Calu3 (cell line): ENCODE measurements around the gene CHD9. TPM values are rescaled to one million over a fixed set of nuclear protein-coding genes. Genes with fewer than 3 reads are reported as not detected.
A peak's percentile ranks its signal among the peaks of the same experiment; 100 is the strongest.

Experiments used
- BruUV-seq: library from RNA; stranded (reverse); fragments of 400-500 nt; replicated peaks from 2 replicates; lab custom pipeline; 2021; lab: Mats Ljungman, UMichigan
- CTCF ChIA-PET: fragments of 300-600 bp; sonication (Branson Sonifier 250); formaldehyde crosslinking; loops from one replicate; lab custom pipeline; 2022; ENCODE audit warnings: antibody characterized with exemption; lab: Charles Lee
- DNase-seq: peaks from one replicate; pipeline ENCODE4 v3.0.0; 2022
- H3K27ac Mint-ChIP-seq: one replicate; pipeline ENCODE4 v1.8.0; 2022; ENCODE audit warnings: mixed read lengths; ENCODE audit not compliant: unreplicated experiment
- H3K27me3 Mint-ChIP-seq: one replicate; pipeline ENCODE4 v1.8.0; 2022; ENCODE audit warnings: mixed read lengths; ENCODE audit not compliant: unreplicated experiment
- H3K36me3 Mint-ChIP-seq: one replicate; pipeline ENCODE4 v1.8.0; 2022; ENCODE audit warnings: mild to moderate bottlenecking, moderate library complexity, mixed read lengths; ENCODE audit not compliant: insufficient read depth, unreplicated experiment
- H3K4me1 Mint-ChIP-seq: one replicate; pipeline ENCODE4 v1.8.0; 2022; ENCODE audit warnings: mild to moderate bottlenecking, low read depth, mixed read lengths; ENCODE audit not compliant: unreplicated experiment
- H3K4me3 Mint-ChIP-seq: one replicate; pipeline ENCODE4 v1.8.0; 2022; ENCODE audit warnings: mild to moderate bottlenecking, low read depth, moderate library complexity, mixed read lengths; ENCODE audit not compliant: unreplicated experiment
- H3K9me3 Mint-ChIP-seq: one replicate; pipeline ENCODE4 v1.8.0; 2022; ENCODE audit warnings: low read depth, mixed read lengths; ENCODE audit not compliant: unreplicated experiment
- intact Hi-C: fragments of 100-400 bp; cut with micrococcal nuclease; formaldehyde crosslinking; loops from one replicate; pipeline ENCODE4 v1.10.0; 2022; ENCODE audit not compliant: unreplicated experiment
- total RNA-seq: library from RNA; stranded (reverse); gene quantifications from 2 replicates; pipeline ENCODE4 v1.2.3, GENCODE V29; 2022
- TF ChIP-seq, protein P1 (sequence below): fragments of 200-600 bp; IDR thresholded peaks from one replicate; pipeline ENCODE4 v1.8.0; 2022; ENCODE audit warnings: antibody characterized with exemption; ENCODE audit not compliant: unreplicated experiment

The CHD9 gene
- total RNA-seq, 1 experiment from 2014 or later: 69.5 TPM

DNA sequence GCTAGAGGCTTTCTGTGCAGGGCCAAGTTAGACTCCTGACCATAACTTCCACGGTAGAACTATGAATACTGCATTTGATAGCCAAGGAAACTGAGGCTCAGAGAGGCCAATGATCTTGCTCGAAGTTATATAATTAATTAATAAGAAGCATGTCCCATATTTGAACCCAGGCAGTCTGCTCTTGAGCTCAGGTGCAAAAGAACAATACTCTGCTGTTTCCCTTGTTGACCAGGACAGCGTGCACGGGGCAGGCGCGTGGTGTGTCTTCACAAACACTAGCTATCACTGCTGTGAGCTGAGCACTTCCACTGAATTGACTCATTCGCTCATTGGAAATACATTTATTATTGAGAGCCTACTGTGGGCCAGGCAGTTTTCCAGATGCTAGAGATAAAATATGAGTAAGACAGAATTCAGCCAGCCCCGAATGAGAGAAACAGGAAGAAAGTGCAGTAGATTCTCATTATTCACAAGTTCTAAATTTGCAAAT is 1.6 kb downstream of the CHD9 start:
- TF ChIP-seq, protein P1, sequence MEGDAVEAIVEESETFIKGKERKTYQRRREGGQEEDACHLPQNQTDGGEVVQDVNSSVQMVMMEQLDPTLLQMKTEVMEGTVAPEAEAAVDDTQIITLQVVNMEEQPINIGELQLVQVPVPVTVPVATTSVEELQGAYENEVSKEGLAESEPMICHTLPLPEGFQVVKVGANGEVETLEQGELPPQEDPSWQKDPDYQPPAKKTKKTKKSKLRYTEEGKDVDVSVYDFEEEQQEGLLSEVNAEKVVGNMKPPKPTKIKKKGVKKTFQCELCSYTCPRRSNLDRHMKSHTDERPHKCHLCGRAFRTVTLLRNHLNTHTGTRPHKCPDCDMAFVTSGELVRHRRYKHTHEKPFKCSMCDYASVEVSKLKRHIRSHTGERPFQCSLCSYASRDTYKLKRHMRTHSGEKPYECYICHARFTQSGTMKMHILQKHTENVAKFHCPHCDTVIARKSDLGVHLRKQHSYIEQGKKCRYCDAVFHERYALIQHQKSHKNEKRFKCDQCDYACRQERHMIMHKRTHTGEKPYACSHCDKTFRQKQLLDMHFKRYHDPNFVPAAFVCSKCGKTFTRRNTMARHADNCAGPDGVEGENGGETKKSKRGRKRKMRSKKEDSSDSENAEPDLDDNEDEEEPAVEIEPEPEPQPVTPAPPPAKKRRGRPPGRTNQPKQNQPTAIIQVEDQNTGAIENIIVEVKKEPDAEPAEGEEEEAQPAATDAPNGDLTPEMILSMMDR: no peak
- peak overlapping the region; percentile 89 for H3K4me3 Mint-ChIP-seq
- CTCF ChIA-PET: interaction anchor here (2.9 kb wide), 1 partner anchor 73 kb away, joined by 16 read pairs; no protein-coding TSS in a partner anchor
- H3K27me3 Mint-ChIP-seq: no peaks in the 10 kb centered on the region
- no peaks in the 10 kb centered on the region for H3K9me3 Mint-ChIP-seq
- BruUV-seq: no TSS peak
- H3K27ac Mint-ChIP-seq: peak overlapping the region; percentile 93
- DNase-seq: no peak
- intact Hi-C loops: no loop called here
- peaks cover 32% of the 10 kb centered on the region for H3K36me3 Mint-ChIP-seq
- H3K4me1 Mint-ChIP-seq: peaks cover 32% of the 10 kb centered on the region

DNA sequence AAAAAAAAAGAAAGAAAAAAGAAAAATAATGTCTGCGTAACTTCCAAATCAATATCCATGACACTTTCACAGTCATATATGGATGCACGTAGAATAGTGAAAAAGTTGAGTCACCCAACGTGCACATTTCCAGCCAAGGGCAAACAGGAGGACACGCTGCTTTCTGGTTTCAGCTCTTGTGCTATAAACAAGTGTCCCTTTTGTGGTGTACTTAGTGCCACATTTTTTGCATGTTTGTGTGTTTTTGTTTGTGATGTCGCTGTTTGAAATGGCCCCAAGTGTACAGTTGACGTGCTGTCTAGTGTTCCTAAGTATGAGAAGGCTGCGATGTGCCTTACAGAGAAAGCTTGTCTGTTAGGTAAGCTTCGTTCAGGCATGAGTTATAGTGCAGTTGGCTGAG is 2.9 kb downstream of the CHD9 start:
- no peaks in the 10 kb centered on the region for H3K9me3 Mint-ChIP-seq
- intact Hi-C loops: no loop called here
- TF ChIP-seq, protein P1: no peak
- H3K27ac Mint-ChIP-seq: no peak overlapping the region
- peaks cover 38% of the 10 kb centered on the region for H3K4me1 Mint-ChIP-seq
- BruUV-seq: no TSS peak
- peaks cover 28% of the 10 kb centered on the region for H3K36me3 Mint-ChIP-seq
- H3K27me3 Mint-ChIP-seq: no peaks in the 10 kb centered on the region
- DNase-seq: no peak
- H3K4me3 Mint-ChIP-seq: no peak overlapping the region
- CTCF ChIA-PET: no interaction called here

- Mint-ChIP-seq H3K4me1 (peaks cover 30% of the 10 kb centered on the region), H3K27me3 (no peaks in the 10 kb centered on the region), H3K36me3 (peaks cover 20% of the 10 kb centered on the region), H3K27ac (no peak overlapping the region), H3K4me3 (no peak overlapping the region), H3K9me3 (no peaks in the 10 kb centered on the region)
- no peak for DNase-seq
- intact Hi-C loops: no loop called here
- CTCF ChIA-PET: no interaction called here
- BruUV-seq: no TSS peak
- TF ChIP-seq, protein P1: no peak
Observed at GRCh38 chr16:53058441-53058840, 3.6 kb downstream of the CHD9 start.

- no TSS peak for BruUV-seq
- Mint-ChIP-seq H3K4me1 (peaks cover 29% of the 10 kb centered on the region), H3K36me3 (peaks cover 19% of the 10 kb centered on the region), H3K4me3 (no peak overlapping the region), H3K27me3 (no peaks in the 10 kb centered on the region), H3K27ac (no peak overlapping the region), H3K9me3 (no peaks in the 10 kb centered on the region)
- TF ChIP-seq, protein P1: no peak
- no peak for DNase-seq
- CTCF ChIA-PET: no interaction called here
- intact Hi-C loops: no loop called here
Observed at GRCh38 chr16:53058882-53059281, 4.1 kb downstream of the CHD9 start.
